Common myeloid progenitor, CD34-positive (primary cell): ENCODE measurements around the gene ENTPD8.

Experiments
- CTCF ChIA-PET: fragments of 350-600 bp; sonication (Branson Sonifier 250); formaldehyde crosslinking; loops from one replicate; lab custom pipeline; 2021; ENCODE audit warnings: antibody characterized with exemption; lab: Charles Lee
- POLR2A ChIA-PET: fragments of 350-600 bp; sonication (Branson Sonifier 250); formaldehyde crosslinking; loops from one replicate; lab custom pipeline; 2021; ENCODE audit warnings: antibody characterized with exemption; lab: Charles Lee
- DNase-seq, 3 donors: peaks; one replicate each; pipeline versions ENCODE4 v3.0.0 to v3.0.0-alpha.2; 2013
- H3K27ac ChIP-seq, 2 experiments: 1 replicate in 1 of 2; 2 replicates in 1 of 2; pipeline ENCODE4 v1.7.0; 2013; ENCODE audit warnings: inconsistent platforms in 2 of 2, low read length in 2 of 2, mild to moderate bottlenecking in 2 of 2, low read depth in 1 of 2, moderate library complexity in 1 of 2; ENCODE audit not compliant: severe bottlenecking in 2 of 2, insufficient read depth in 1 of 2, poor library complexity in 1 of 2
- H3K27me3 ChIP-seq, 5 experiments: replicated peaks in 2 of 5; 1 replicate in 3 of 5; 2 replicates in 2 of 5; pipeline versions ENCODE4 v1.6.1 to v1.7.0; 2013; ENCODE audit warnings: low read length in 4 of 5, mild to moderate bottlenecking in 2 of 5, moderate library complexity in 2 of 5, inconsistent platforms in 1 of 5; ENCODE audit not compliant: insufficient read depth in 5 of 5, control insufficient read depth in 4 of 5
- H3K36me3 ChIP-seq, 4 experiments: 1 replicate in 2 of 4; 2 replicates in 2 of 4; pipeline versions ENCODE4 v1.6.1 to v1.7.0; 2013; ENCODE audit warnings: low read length in 3 of 4, control low read depth in 1 of 4, mild to moderate bottlenecking in 1 of 4; ENCODE audit not compliant: control insufficient read depth in 4 of 4, insufficient read depth in 4 of 4
- H3K4me1 ChIP-seq, 4 experiments: 1 replicate in 3 of 4; 2 replicates in 1 of 4; pipeline versions ENCODE4 v1.6.1 to v1.7.1; 2013; ENCODE audit warnings: low read length in 3 of 4, mild to moderate bottlenecking in 3 of 4, control low read depth in 1 of 4, inconsistent platforms in 1 of 4, moderate library complexity in 1 of 4; ENCODE audit not compliant: control insufficient read depth in 4 of 4, insufficient read depth in 4 of 4; ENCODE audit errors: control extremely low read depth in 1 of 4
- H3K4me3 ChIP-seq, 7 experiments: 1 replicate in 4 of 7; 2 replicates in 3 of 7; pipeline versions ENCODE4 v1.5.1 to v1.7.0; 2013; ENCODE audit warnings: mild to moderate bottlenecking in 7 of 7, low read length in 6 of 7, moderate library complexity in 6 of 7, inconsistent platforms in 2 of 7, low read depth in 2 of 7, control low read depth in 1 of 7; ENCODE audit not compliant: insufficient read depth in 4 of 7, control insufficient read depth in 1 of 7; ENCODE audit errors: extremely low read depth in 1 of 7
- H3K9me3 ChIP-seq, 5 experiments: 1 replicate in 4 of 5; 2 replicates in 1 of 5; pipeline versions ENCODE4 v1.6.1 to v1.7.1; 2013; ENCODE audit warnings: low read length in 4 of 5, mild to moderate bottlenecking in 2 of 5, inconsistent platforms in 1 of 5, low read depth in 1 of 5, moderate library complexity in 1 of 5; ENCODE audit not compliant: control insufficient read depth in 4 of 5, insufficient read depth in 2 of 5; ENCODE audit errors: control extremely low read depth in 1 of 5
- WGBS: methylation state at CpG from one replicate; pipeline ENCODE4 v1.1.5; 2013; ENCODE audit not compliant: insufficient coverage; 5-methylcytosine and 5-hydroxymethylcytosine counted together

ENTPD8 gene

DNA sequence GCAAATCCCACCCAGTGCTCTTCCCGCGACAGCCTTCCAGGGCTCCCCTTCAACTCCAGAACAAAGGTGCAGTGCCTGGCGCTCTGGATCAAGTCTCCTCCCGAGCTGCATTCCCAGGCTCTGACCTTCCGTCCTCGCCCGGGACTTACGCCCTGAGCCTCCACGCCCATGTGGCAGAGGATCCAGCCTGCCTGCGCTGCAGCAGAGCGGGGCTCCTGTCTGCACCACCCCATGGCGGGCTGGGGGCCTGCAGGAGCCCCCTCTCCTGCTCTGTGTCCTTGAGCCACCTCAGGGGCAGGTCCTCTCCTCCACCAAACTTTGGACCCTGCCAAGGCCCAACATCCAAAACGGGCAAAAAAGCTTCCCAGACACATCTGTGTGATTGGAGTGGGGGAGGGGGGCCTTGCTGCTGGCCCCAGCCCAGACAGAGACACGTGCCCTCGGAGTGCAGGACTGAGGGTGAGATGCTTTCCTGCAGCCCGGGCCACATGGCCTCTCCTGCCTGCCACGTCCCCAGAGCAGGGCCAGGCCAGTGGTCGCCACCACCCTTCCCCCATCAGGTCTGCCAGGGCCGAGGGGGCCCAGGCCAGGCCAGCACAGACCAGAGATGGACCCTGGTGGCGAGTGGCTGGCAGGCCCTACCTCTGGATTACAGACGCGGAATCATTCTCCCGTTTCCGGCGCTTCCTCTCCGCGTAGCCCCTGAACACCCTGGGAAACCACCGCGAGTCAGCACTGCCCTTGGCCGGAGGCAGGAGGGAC is 13.6 kb upstream of the ENTPD8 start:
- peaks cover 0 to 53% (median 48%) of the 10 kb centered on the region in 4 experiments for H3K4me1 ChIP-seq
- WGBS, result 74% methylated on average over 27 of the region's 30 CpGs
- POLR2A ChIA-PET, result no interaction called here

DNA sequence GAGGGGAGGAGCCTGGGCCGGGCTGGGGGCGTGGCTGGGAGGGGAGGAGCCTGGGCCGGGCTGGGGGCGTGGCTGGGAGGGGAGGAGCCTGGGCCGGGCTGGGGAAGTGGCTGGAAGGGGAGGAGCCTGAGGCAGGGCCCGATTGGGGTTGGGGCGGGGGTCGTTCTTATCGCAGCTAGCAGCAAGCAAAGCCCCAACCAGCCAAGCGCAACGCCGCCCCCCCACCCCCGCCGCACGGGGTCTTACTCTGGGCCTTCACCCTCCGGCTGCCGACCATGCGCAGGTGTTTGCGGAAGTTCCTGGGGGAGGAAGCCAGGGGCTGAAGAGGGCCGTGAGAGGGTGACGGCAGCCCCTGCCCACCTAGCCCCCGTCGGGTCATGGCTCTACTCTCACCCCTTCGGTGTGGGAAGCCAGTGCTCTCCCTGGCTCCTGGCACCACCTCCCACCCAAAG is 13.0 kb upstream of the ENTPD8 start:
- POLR2A ChIA-PET, result no interaction called here
- no peaks in the 10 kb centered on the region for H3K9me3 ChIP-seq
- 0% methylated on average over 12 of the region's 24 CpGs for WGBS
- H3K27me3 ChIP-seq, result no peaks in the 10 kb centered on the region
- H3K4me3 ChIP-seq, result peak overlapping the region in 6 of 7 experiments; percentile 40 to 79 (median 61)
- H3K27ac ChIP-seq, result no peak overlapping the region
- CTCF ChIA-PET, result interaction anchor here (1.0 to 2.1 kb wide), 2 partner anchors 11 to 168 kb away, joined by 3 to 5 read pairs; no protein-coding TSS in a partner anchor
- peaks cover 0 to 47% (median 42%) of the 10 kb centered on the region in 4 experiments for H3K4me1 ChIP-seq
- DNase-seq, result peak; percentile 40 to 80 (median 71)
- H3K36me3 ChIP-seq, result peaks cover 0 to 46% (median 5%) of the 10 kb centered on the region in 4 experiments

More for the DNA sequence above, 13.6 kb upstream of the ENTPD8 start:
- no peaks in the 10 kb centered on the region for H3K27me3 ChIP-seq
- H3K4me3 ChIP-seq, result peak overlapping the region in 6 of 7 experiments; percentile 40 to 79 (median 61)
- H3K36me3 ChIP-seq, result peaks cover 0 to 40% (median under 1%) of the 10 kb centered on the region in 4 experiments
- no peaks in the 10 kb centered on the region for H3K9me3 ChIP-seq
- CTCF ChIA-PET, result interaction anchor here (2.0 kb wide), 1 partner anchor 15 kb away, joined by 4 read pairs; no protein-coding TSS in a partner anchor
- DNase-seq, result peak in 1 of 3 donors; percentile 39
- H3K27ac ChIP-seq, result no peak overlapping the region

DNA sequence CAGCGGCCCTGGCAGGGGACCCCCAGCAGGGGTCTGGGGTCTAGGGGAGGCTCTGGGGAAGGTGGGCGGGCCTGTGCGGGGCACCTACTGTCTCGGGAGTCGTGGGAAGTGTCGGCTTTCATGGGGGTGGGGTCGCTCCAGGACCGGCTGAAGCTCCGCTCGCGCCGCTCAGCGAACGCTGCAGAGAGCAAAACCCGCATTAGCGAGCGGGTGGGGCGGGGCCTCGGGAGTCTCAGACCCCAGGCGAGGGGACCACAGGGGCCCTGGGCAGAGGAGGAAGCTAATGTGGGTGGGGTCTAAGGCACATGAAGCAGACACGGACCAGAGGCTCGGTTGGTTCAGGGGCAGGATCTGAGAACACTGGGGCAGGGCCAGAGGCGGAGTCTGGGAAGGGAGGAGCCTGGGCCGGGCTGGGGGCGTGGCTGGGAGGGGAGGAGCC is 12.5 kb upstream of the ENTPD8 start:
- H3K4me1 ChIP-seq, result peaks cover 0 to 46% (median 39%) of the 10 kb centered on the region in 4 experiments
- 28% methylated on average over 18 of the region's 25 CpGs for WGBS
- peak overlapping the region in 5 of 7 experiments; percentile 13 to 68 (median 48) for H3K4me3 ChIP-seq
- ChIA-PET POLR2A (interaction anchor here (0.7 kb wide), 1 partner anchor 31 kb away, joined by 3 read pairs; the partner anchor contains the start of genes EXD3 and NOXA1), CTCF (interaction anchor here (1.0 to 2.1 kb wide), 2 partner anchors 10 to 167 kb away, joined by 3 to 5 read pairs; no protein-coding TSS in a partner anchor)
- H3K27me3 ChIP-seq, result no peaks in the 10 kb centered on the region
- H3K9me3 ChIP-seq, result no peaks in the 10 kb centered on the region
- DNase-seq, result peak; percentile 88 to 94 (median 94)
- no peak overlapping the region for H3K27ac ChIP-seq
- peaks cover 0 to 50% (median 8%) of the 10 kb centered on the region in 4 experiments for H3K36me3 ChIP-seq

GRCh38 chr9:137452761-137453642 is 11.8 kb upstream of the ENTPD8 start:
- H3K9me3 ChIP-seq, result no peaks in the 10 kb centered on the region
- H3K36me3 ChIP-seq, result peaks cover 0 to 57% (median 8%) of the 10 kb centered on the region in 4 experiments
- 91% methylated on average over 40 of the region's 43 CpGs for WGBS
- H3K4me1 ChIP-seq, result peaks cover 0 to 40% (median 33%) of the 10 kb centered on the region in 4 experiments
- DNase-seq, result no peak
- POLR2A ChIA-PET, result interaction anchor here (0.7 kb wide), 1 partner anchor 30 kb away, joined by 3 read pairs; the partner anchor contains the start of genes EXD3 and NOXA1
- no peaks in the 10 kb centered on the region for H3K27me3 ChIP-seq
- CTCF ChIA-PET, result interaction anchor here (0.9 to 2.1 kb wide), 3 partner anchors 9 to 167 kb away, joined by 3 to 5 read pairs (median 3); no protein-coding TSS in a partner anchor
- H3K27ac ChIP-seq, result no peak overlapping the region
- peak overlapping the region in 5 of 7 experiments; percentile 13 to 68 (median 48) for H3K4me3 ChIP-seq

DNA sequence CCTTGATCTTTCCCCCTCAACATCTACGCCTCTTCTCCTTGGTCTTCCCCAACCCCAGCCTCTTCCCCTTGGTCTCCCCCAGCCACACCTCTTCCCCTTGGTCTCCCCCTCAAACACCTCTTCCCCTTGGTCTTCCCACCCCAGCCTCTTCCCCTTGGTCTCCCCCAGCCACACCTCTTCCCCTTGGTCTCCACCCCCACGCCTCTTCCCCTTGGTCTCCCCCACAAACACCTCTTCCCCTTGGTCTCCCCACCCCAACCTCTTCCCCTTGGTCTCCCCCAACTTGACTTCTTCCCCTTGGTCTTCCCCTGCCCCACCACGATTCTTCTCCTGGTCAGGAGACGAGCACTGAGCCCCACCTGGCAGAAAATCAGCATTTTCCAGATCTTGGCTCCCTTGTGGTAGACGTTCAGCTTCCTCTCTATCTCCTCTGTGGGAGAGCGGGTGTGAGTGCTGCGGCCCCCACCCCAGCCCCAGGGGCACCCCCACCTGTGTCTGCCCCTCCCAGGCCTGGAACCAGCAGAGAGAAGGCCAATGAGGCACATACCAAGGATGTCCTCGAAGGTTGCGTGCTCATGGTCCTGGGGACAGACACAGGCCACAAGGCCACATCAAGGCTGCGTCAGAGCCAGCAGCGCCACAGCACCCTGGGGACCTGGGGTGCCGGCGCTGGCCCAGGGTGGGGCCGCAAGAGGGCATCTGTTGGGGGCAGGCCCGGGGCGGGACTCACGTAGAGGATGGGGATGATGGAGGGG is 11.0 kb upstream of the ENTPD8 start:
- Histone ChIP-seq H3K27me3 (no peaks in the 10 kb centered on the region), H3K36me3 (peaks cover 0 to 53% (median 8%) of the 10 kb centered on the region in 4 experiments), H3K4me1 (peaks cover 0 to 43% (median 31%) of the 10 kb centered on the region in 4 experiments), H3K4me3 (no peak overlapping the region), H3K27ac (no peak overlapping the region), H3K9me3 (no peaks in the 10 kb centered on the region)
- WGBS, result 80% methylated on average over 12 of the region's 17 CpGs
- DNase-seq, result peak in 1 of 3 donors; percentile 41
- ChIA-PET CTCF (interaction anchor here (0.9 to 2.1 kb wide), 2 partner anchors 9 to 166 kb away, joined by 3 to 5 read pairs; no protein-coding TSS in a partner anchor), POLR2A (no interaction called here)
